Mesothelial cell of epicardium (in vitro differentiated cells): ENCODE data around the gene STAT4. TPM values are rescaled to one million over a fixed set of nuclear protein-coding genes. Genes with fewer than 3 reads are reported as not detected.
A peak's percentile ranks its signal among the peaks of the same experiment; 100 is the strongest.

Experiments used
- DNase-seq, 2 experiments: peaks; one replicate each; pipeline ENCODE4 v3.0.0; 2021; ENCODE audit warnings: low spot score in 2 of 2; ENCODE audit not compliant: unreplicated experiment in 2 of 2
- H3K27ac Mint-ChIP-seq: 2 replicates; pipeline ENCODE4 v1.8.0; 2021; ENCODE audit warnings: mixed read lengths
- H3K27me3 Mint-ChIP-seq: 2 replicates; pipeline ENCODE4 v1.8.0; 2021; ENCODE audit warnings: low read depth, mixed read lengths
- H3K36me3 Mint-ChIP-seq: 2 replicates; pipeline ENCODE4 v1.8.0; 2021; ENCODE audit warnings: mixed read lengths
- H3K4me1 Mint-ChIP-seq: 2 replicates; pipeline ENCODE4 v1.8.0; 2021; ENCODE audit warnings: mixed read lengths
- H3K4me3 Mint-ChIP-seq: 2 replicates; pipeline ENCODE4 v1.8.0; 2021; ENCODE audit warnings: mild to moderate bottlenecking, moderate library complexity, mixed read lengths
- H3K9me3 Mint-ChIP-seq: 2 replicates; pipeline ENCODE4 v1.8.0; 2021; ENCODE audit warnings: mixed read lengths
- total RNA-seq: library from RNA; stranded (reverse); gene quantifications from 3 replicates; pipeline ENCODE4 v1.2.1, GENCODE V29; 2021
- TF ChIP-seq, protein P1 (sequence below): fragments of 200-600 bp; sonication (generic); IDR thresholded peaks from one replicate; pipeline ENCODE4 v1.5.0; 2021; ENCODE audit warnings: antibody characterized with exemption; ENCODE audit not compliant: unreplicated experiment

Gene STAT4
- total RNA-seq, 1 donor from 2014 or later = 2.4 TPM

DNA sequence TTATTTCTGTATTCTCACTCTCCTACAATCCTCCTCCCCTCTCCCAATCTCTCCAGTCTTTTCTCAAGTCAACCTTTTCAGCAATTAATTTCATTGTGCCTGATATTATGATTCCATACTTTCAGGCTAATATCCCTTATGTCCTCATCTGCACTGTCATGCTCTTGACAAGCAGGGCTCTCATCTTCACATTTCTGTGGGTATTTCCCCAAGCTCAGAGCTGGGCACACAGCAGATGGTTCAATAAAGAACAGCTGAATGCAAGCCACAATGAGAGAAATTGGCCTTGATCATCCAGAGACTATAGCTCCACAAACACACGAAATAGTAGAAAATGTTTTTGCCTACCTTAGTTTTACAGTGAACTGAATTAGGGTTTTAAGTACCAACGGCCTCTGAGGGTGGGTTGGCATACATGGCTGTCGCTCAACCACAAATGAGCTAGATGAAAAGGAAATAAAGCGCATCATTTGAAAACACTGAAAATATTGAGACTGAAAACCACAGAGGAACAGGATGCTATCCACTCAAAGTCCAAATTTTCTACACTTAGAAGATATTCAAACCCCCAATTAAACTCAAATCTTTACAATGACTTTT, 89.3 kb downstream of the STAT4 start:
- DNase-seq = no peak
- Mint-ChIP-seq H3K36me3 (no peaks in the 10 kb centered on the region), H3K9me3 (no peaks in the 10 kb centered on the region), H3K27me3 (no peaks in the 10 kb centered on the region), H3K4me3 (no peak overlapping the region), H3K4me1 (peaks cover 15% of the 10 kb centered on the region), H3K27ac (no peak overlapping the region)
- TF ChIP-seq, protein P1, sequence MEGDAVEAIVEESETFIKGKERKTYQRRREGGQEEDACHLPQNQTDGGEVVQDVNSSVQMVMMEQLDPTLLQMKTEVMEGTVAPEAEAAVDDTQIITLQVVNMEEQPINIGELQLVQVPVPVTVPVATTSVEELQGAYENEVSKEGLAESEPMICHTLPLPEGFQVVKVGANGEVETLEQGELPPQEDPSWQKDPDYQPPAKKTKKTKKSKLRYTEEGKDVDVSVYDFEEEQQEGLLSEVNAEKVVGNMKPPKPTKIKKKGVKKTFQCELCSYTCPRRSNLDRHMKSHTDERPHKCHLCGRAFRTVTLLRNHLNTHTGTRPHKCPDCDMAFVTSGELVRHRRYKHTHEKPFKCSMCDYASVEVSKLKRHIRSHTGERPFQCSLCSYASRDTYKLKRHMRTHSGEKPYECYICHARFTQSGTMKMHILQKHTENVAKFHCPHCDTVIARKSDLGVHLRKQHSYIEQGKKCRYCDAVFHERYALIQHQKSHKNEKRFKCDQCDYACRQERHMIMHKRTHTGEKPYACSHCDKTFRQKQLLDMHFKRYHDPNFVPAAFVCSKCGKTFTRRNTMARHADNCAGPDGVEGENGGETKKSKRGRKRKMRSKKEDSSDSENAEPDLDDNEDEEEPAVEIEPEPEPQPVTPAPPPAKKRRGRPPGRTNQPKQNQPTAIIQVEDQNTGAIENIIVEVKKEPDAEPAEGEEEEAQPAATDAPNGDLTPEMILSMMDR = no peak

- Mint-ChIP-seq H3K27me3 (no peaks in the 10 kb centered on the region), H3K36me3 (no peaks in the 10 kb centered on the region), H3K4me1 (peaks cover 14% of the 10 kb centered on the region), H3K9me3 (no peaks in the 10 kb centered on the region), H3K27ac (no peak overlapping the region), H3K4me3 (no peak overlapping the region)
- TF ChIP-seq, protein P1 = no peak
- DNase-seq = no peak
Observed at GRCh38 chr2:191059308-191059707, 91.5 kb downstream of the STAT4 start.

DNA sequence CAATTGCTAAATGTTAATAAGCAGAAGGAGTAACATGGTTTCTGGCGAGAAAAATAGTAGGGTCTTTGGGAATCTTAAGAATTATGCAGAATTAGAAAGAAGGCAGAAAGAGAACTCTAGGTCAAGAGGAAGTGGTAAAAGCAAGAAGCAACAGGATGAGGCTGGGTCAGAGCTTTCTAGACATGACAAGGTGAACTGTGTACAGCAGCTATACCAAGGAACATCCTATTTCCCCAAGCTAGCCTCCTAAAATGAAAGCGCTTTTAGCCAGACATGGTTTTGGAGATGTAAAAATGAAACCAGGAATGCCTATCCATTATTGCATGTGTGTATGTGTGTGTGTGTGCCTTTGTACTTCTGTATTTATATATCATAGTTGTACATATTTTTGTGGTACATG, 94.6 kb downstream of the STAT4 start:
- DNase-seq = no peak
- Mint-ChIP-seq H3K36me3 (no peaks in the 10 kb centered on the region), H3K27me3 (peaks cover 5% of the 10 kb centered on the region), H3K27ac (peak overlapping the region; percentile 54), H3K4me3 (no peak overlapping the region), H3K4me1 (peaks cover 8% of the 10 kb centered on the region), H3K9me3 (no peaks in the 10 kb centered on the region)
- TF ChIP-seq, protein P1 = no peak

- no peaks in the 10 kb centered on the region for H3K36me3 Mint-ChIP-seq
- DNase-seq = no peak
- H3K27me3 Mint-ChIP-seq = peaks cover 5% of the 10 kb centered on the region
- H3K27ac Mint-ChIP-seq = no peak overlapping the region
- H3K4me3 Mint-ChIP-seq = no peak overlapping the region
- peaks cover 20% of the 10 kb centered on the region for H3K4me1 Mint-ChIP-seq
- no peaks in the 10 kb centered on the region for H3K9me3 Mint-ChIP-seq
- TF ChIP-seq, protein P1 = no peak
Observed at GRCh38 chr2:191053256-191053655, 97.5 kb downstream of the STAT4 start.

DNA sequence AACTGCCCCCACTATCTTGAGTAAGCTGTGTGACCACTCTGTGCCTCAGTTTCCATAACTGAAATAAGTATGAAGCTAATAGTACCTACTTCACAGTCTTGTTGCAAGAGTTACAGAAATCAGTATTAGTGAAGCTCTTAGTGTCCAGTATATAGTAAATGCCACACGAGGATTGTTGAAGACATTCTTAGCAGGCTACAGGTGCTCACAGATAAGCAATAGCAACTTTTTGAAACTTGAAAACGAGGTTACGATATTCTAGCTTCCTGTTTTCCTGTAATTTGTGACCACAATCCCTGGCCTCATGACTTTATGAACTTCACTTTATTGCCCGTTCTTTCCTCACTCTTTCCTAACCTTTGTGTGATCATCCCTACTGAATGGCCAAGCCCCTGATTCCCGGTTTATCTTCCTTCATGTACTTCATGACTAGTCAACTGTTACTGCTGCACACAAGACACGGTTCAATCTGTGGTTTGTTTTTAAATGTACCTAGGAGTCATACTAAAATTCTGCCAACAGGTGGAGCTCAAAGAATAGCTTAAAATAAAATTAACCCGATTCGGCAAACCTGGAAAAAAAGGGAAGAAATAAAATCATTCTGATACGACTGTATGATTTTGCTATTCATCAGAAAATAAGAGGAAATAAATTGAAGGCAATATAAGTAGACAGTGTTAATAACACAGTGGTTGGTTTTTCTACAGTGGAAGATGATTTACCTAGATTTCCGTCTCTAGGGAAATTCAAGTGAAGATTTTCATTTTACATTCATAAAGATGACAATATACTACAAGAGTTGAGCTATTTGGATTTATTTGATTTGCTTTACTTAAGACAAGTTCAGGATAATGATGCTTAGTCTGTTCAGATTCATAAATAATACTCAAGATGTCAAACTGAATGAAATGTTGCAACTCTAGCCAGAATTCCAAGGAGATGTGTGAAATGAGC, 98.7 kb downstream of the STAT4 start:
- Mint-ChIP-seq H3K27me3 (peaks cover 5% of the 10 kb centered on the region), H3K9me3 (no peaks in the 10 kb centered on the region), H3K36me3 (no peaks in the 10 kb centered on the region), H3K27ac (no peak overlapping the region), H3K4me1 (peaks cover 19% of the 10 kb centered on the region), H3K4me3 (no peak overlapping the region)
- TF ChIP-seq, protein P1 = peak; percentile 70
- no peak for DNase-seq
